Measurements from ENCODE around the gene PTBP1. TPM values are rescaled to one million over a fixed set of nuclear protein-coding genes. Genes with fewer than 3 reads are reported as not detected.

Gene PTBP1
- total and polyA plus RNA-seq, 2 of the 13 experiments (the other 11 are each of a cell fraction or from before 2014, with no cell fraction given): 195 to 288 TPM

- Histone ChIP-seq H3K27me3 (ENCODE audit: control insufficient read depth in 1 of 2, insufficient read depth in 2 of 2, low read length in 2 of 2) (no peaks in the 10 kb centered on the region), H3K27ac (ENCODE audit: extremely low read length, insufficient read depth, low read length) (no peak overlapping the region), H3K79me2 (ENCODE audit: insufficient read depth, low read length) (no peaks in the 10 kb centered on the region), H3K4me3 (replicated peaks in 1 of 3; ENCODE audit: insufficient read depth in 1 of 3, low read depth in 2 of 3, low read length in 3 of 3) (no peak overlapping the region), H3K4me1 (ENCODE audit: insufficient read depth, low read length) (peaks cover 29% of the 10 kb centered on the region), H3K9ac (ENCODE audit: insufficient read depth, low read depth, low read length) (no peak overlapping the region), H3K36me3 (replicated peaks in 1 of 2; ENCODE audit: control insufficient read depth in 1 of 2, insufficient read depth in 2 of 2, low read length in 2 of 2) (no peaks in the 10 kb centered on the region), H3K9me3 (ENCODE audit: low read length) (no peaks in the 10 kb centered on the region; the same call in 1 of the 2 replicates), H2AFZ (ENCODE audit: low read length) (no peak overlapping the region), H4K20me1 (ENCODE audit: insufficient read depth, low read length) (no peaks in the 10 kb centered on the region), H3K4me2 (ENCODE audit: low read depth, low read length) (no peak overlapping the region)
- in situ Hi-C loops (cut with HindIII; ENCODE audit: extremely low pct_ligation_motif_present, low pct_unique_long_range_greater_than_20kb): no loop called here
- ATAC-seq: no peak
- ChIA-PET POLR2A (interaction anchor here (0.6 kb wide), 1 partner anchor 348 kb away, joined by 3 read pairs; no protein-coding TSS in a partner anchor), CTCF (ENCODE audit: low intra/inter-chr PET ratio, low total read pairs) (no interaction called here)
- WGBS (ENCODE audit: low lambda C conversion rate): 100% methylated on average over 4 of the region's 36 CpGs
- TF ChIP-seq RXRA (CRISPR knock-in tag; IDR thresholded peaks at IDR 0.05) (0 out of 2 replicates have a peak, but pooled peaks have one; percentile 10), CEBPZ (IDR thresholded peaks at IDR 0.05; ENCODE audit: low read length) (no peak), KDM5A (IDR thresholded peaks at IDR 0.05; ENCODE audit: borderline replicate concordance, low read length) (no peak), RNF219 (CRISPR knock-in tag; IDR thresholded peaks at IDR 0.05) (no peak), ATF5 (CRISPR knock-in tag; IDR thresholded peaks at IDR 0.05; ENCODE audit: low read depth) (no peak), ZSCAN20 (CRISPR knock-in tag; IDR thresholded peaks at IDR 0.05; ENCODE audit: borderline replicate concordance) (no peak)
- no peak for FAIRE-seq
- intact Hi-C loops (cut with micrococcal nuclease; ENCODE audit: unreplicated experiment): no loop called here
- no TSS peak for BruUV-seq (replicated peaks)
- DNase-seq (ENCODE audit: low spot score): no peak
Observed at GRCh38 chr19:756821-757688, 40.2 kb upstream of the PTBP1 start.
